ENCODE data around the gene NALCN.

GRCh38 chr13:101289764-101290163, 126.5 kb downstream of the NALCN start:
- TF ChIP-seq CTCF (IDR thresholded peaks at IDR 0.05 in 4 of 5, conservative IDR thresholded peaks at IDR 0.05 in 1 of 5) = no peak
- no peak for TF ChIP-seq POLR2A (IDR thresholded peaks at IDR 0.05)

Data from gastrocnemius medialis (tissue), 4 donors.